Esophagus mucosa (tissue), 1 donor: ENCODE data around the gene ADRM1. TPM values are rescaled to one million over a fixed set of nuclear protein-coding genes. Genes with fewer than 3 reads are reported as not detected.

Experiments
- ATAC-seq: fragments of 200-7000 bp; cut with Tn5 transposase; one replicate; pipeline ENCODE4 v1.9.1; 2020
- total RNA-seq: library from RNA; stranded (reverse); gene quantifications from one replicate; pipeline ENCODE4 v1.2.4, GENCODE V29; 2023
- donor health status: DM: yes; HTN: yes; CAD: no.

The ADRM1 gene
- total RNA-seq, 1 donor from 2014 or later: 76.1 TPM

- no peak for ATAC-seq
Measured at GRCh38 chr20:62281161-62281933, 21.4 kb upstream of the ADRM1 start.

- ATAC-seq: no peak
Measured at GRCh38 chr20:62282103-62282502, 20.7 kb upstream of the ADRM1 start.

- no peak for ATAC-seq
Measured at GRCh38 chr20:62282877-62283503, 19.8 kb upstream of the ADRM1 start.

GRCh38 chr20:62284448-62284847, 18.3 kb upstream of the ADRM1 start:
- no peak for ATAC-seq

- no peak for ATAC-seq
Measured at GRCh38 chr20:62285151-62285550, 17.6 kb upstream of the ADRM1 start.

- peak; percentile 36 for ATAC-seq
Measured at GRCh38 chr20:62285722-62286121, 17.1 kb upstream of the ADRM1 start.

GRCh38 chr20:62286493-62287064, 16.2 kb upstream of the ADRM1 start:
- ATAC-seq: no peak

- no peak for ATAC-seq
Measured at GRCh38 chr20:62287129-62287528, 15.7 kb upstream of the ADRM1 start.

- peak; percentile 75 for ATAC-seq
Measured at GRCh38 chr20:62287759-62288534, 14.8 kb upstream of the ADRM1 start.

- no peak for ATAC-seq
Measured at GRCh38 chr20:62288535-62289105, 14.2 kb upstream of the ADRM1 start.

GRCh38 chr20:62289131-62289530, 13.7 kb upstream of the ADRM1 start:
- no peak for ATAC-seq

- ATAC-seq: no peak
Measured at GRCh38 chr20:62289898-62290297, 12.9 kb upstream of the ADRM1 start.

GRCh38 chr20:62291251-62292066, 11.3 kb upstream of the ADRM1 start:
- ATAC-seq: peak; percentile 17

- no peak for ATAC-seq
Measured at GRCh38 chr20:62292108-62292507, 10.7 kb upstream of the ADRM1 start.

- no peak for ATAC-seq
Measured at GRCh38 chr20:62293111-62293784, 9.5 kb upstream of the ADRM1 start.

GRCh38 chr20:62293946-62294345, 8.9 kb upstream of the ADRM1 start:
- ATAC-seq: no peak

GRCh38 chr20:62294516-62294915, 8.3 kb upstream of the ADRM1 start:
- no peak for ATAC-seq

- ATAC-seq: no peak
Measured at GRCh38 chr20:62296724-62297448, 5.9 kb upstream of the ADRM1 start.

GRCh38 chr20:62297449-62298227, 5.2 kb upstream of the ADRM1 start:
- ATAC-seq: no peak
